GM12873 (cell line): ENCODE measurements around the gene DLG2.

Source experiments
- TF ChIP-seq, protein P1 (sequence below): IDR thresholded peaks from 2 replicates; pipeline ENCODE4 v1.5.1; 2012; ENCODE audit warnings: low read depth, mild to moderate bottlenecking, moderate library complexity, low read length, control low read depth; ENCODE audit not compliant: insufficient read depth; ENCODE audit errors: missing control alignments

The DLG2 gene

DNA sequence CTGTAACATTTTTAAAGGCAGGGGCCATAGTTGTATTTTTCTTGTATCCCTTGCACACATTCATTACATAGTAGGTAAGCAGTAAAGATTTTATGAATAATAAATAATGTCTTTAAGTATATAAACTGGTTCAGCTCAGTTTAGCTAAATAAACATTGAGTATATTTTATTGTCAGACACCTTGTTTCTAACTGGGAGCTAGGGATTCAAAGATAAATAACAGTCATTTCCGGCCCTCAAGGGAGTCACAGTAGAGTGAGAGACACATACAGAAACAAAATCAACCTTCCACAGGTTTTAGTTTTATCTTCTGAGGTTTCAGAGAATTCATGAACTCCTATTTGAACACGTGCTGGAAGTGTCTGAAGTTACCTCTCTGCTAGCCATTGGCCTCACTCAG lies 760.2 kb downstream of the DLG2 start:
- TF ChIP-seq, protein P1, sequence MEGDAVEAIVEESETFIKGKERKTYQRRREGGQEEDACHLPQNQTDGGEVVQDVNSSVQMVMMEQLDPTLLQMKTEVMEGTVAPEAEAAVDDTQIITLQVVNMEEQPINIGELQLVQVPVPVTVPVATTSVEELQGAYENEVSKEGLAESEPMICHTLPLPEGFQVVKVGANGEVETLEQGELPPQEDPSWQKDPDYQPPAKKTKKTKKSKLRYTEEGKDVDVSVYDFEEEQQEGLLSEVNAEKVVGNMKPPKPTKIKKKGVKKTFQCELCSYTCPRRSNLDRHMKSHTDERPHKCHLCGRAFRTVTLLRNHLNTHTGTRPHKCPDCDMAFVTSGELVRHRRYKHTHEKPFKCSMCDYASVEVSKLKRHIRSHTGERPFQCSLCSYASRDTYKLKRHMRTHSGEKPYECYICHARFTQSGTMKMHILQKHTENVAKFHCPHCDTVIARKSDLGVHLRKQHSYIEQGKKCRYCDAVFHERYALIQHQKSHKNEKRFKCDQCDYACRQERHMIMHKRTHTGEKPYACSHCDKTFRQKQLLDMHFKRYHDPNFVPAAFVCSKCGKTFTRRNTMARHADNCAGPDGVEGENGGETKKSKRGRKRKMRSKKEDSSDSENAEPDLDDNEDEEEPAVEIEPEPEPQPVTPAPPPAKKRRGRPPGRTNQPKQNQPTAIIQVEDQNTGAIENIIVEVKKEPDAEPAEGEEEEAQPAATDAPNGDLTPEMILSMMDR = no peak

DNA sequence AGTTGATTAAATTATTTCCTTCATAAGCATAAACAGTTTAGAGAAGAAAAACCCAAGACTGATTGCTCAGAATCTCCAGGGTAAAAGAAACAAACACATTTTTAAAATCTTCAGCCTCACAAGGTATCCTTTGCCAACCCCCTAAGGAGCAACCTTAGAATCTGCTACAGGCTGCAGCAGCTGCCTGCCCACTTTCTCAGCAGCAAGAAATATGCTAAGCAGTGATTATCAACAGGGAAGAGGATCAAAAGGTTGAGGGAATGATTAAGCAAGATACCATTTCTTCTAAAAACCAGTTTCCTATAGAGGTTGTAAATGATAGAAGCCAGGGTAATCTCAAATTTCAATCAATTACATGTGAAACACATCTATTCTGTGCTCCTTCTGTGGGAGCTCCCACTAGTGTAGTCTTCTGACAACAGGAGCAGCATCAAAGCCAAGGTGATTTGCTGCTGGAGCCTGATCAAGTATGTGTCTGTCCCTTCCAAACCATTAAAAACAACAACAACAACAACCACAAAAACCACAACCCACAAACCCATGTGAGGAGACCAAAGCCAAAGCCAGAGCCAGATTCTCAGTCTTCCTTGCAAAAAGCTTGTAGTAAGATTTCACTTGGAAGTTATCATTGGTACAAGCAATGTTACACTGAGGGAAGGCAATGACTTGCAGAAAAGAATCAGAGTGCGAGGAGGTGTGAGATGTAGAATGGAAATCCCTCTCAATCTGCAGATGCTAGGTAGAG lies 761.2 kb downstream of the DLG2 start:
- TF ChIP-seq, protein P1 = no peak

DNA sequence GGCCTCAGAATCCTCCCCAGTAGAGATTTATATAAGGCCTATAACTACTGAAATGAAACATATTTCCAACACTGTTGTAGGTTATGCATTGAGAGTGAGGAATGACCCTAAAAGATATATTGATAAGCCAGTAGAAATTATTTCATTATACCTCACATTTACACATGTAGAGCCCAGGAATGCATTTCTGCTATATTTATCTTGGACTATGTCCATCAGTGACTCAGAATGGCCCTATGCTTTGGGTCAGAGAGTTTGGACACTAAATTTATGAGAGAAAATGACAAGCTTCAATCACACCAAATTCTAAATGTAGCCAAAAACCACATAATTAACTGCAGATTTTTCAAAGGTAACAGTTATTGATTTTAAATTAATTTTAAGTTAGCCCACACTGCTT lies 761.9 kb downstream of the DLG2 start:
- TF ChIP-seq, protein P1 = no peak

DNA sequence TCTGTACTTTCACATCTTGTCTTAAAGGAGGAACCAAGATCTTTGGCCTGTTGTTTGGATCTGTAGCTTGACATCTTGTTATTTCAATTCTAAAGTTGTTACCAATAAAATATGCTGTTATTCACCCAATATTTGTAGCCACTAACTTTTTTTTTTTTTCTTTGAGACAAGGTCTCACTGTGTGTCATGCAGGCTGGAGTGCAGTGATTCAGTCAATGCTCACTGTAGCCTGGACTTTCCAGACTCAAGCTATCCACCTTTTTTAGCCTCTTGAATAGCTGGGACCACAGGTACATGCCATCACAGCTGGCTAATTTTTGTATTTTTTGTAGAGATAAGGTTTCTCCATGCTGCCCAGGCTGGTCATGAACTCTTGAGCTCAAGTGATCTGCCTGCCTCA lies 769.4 kb downstream of the DLG2 start:
- TF ChIP-seq, protein P1 = no peak

DNA sequence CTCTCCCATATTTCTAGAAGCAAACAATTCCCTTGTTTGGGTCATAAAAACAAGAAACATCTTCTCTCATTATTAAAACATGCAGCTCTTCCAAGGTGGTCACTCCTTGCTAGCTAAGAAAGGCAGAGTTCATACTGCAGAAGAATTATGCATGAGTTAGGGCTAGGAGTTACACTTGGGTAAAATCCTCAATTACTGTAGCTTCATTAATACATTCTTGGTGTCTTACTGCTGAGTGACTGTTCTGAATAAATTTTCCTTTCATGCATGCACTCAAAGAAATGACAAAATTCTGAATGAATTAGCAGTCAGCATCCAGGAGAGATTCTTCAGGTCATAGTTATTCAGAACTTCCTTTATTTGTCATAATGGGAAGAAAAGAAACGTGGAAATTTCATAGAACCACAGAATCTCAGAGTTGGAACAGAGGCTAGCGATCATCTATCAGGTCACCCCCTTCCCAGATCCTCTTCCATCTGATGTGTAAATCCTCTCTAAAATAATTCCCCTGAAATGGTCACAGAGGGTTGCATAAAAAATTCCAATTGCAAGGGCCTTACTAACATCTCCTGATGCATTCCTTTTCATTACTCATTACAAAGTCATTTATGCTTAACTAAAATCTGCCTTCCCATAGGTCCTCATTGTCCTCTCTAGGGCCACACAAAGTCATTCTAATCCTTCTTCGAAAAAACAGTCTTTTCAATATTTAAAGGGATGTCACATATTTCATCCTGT lies 771.5 kb downstream of the DLG2 start:
- TF ChIP-seq, protein P1 = no peak

DNA sequence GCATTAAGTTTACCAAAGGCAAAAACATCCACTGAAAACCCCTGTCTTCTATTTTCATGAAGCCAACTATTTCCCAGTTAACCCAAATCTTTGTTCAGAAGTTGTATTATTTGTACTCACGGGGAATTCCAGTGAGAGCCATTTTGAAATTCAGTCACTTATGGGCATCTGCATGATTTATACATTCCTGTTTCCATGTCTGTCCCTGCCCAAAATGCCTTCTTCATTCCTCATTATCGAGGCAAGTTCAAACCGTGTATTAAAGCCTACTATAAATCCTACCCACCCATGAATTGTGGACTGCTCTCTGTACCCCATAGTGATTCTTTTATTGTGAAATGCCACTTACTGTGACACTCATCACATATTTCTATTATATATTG lies 772.7 kb downstream of the DLG2 start:
- TF ChIP-seq, protein P1 = no peak

DNA sequence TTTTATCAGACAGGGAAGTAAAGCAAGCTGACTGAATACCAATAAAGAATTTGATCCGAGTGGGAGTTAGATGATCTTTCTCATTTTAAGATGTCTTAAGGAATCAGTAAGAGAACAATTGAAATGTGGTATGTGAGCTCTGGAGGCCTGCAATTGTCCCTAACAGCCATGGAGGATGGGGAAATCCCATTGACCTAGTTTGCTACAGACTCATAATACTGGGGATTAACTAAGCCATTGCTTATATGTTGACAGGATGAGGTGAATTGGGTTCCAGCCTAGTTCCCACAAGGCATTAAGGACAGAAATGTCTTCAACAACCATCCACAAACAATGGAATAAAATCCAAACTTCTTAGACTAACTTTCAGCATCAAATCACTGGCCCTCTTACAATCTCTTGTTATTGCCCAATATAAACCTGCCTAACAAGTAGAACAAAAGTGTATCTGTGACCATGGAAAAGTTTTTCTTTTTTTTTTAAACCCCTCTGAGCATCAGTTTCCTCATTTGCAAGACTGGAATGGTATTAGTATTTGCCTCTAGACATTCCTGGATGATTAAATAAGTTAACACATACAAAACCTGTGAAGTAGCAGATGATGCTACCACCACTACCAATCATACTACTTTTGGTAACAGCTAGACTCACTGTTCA lies 773.2 kb downstream of the DLG2 start:
- TF ChIP-seq, protein P1 = no peak
